CD4-positive, alpha-beta T cell treated with Interferon gamma for 1 hour (primary cell): ENCODE data around the gene PPP2R3B.
A peak's percentile ranks its signal among the peaks of the same experiment; 100 is the strongest.
"Not testable (repeated sequence)": the region's sequence is repeated elsewhere in the genome, so short reads cannot be mapped to it uniquely, and the experiment has no call there.

Source experiments
- DNase-seq: peaks from one replicate; pipeline ENCODE4 v3.0.0-alpha.2; 2020

The PPP2R3B gene

DNA sequence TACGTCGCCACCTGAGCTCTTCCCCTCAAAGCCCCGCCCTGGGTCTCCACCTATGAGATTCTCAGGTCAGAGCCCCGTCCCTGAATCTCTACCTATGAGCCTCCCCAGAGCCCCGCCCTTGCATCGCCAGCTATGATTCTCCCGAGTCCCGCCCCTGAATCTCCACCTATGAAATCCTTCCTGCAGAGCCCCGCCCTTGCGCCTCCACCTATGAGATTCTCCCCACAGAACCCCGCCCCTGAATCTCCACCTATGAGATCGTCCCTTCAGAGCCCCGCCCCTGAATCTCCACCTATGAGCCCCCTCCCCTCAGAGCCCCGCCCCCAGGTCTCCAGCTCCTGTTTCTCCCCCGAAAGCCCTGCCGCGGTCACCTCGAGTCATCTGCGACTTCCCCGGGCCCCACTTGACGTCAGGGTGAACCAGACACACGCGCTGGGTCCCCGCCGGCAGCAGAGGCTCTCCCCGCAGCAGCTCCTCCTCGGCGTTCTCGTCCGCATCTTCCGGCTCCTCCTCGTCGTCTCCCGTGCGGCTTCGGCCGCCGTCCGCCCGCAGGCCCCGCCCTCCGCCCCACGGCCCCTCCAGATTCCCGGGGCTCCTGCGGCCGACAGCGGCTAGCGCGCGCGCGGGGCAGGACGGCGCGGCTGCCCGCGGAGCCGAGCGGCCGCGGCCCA, 68.5 kb downstream of the PPP2R3B start:
- DNase-seq = peak; percentile 99

DNA sequence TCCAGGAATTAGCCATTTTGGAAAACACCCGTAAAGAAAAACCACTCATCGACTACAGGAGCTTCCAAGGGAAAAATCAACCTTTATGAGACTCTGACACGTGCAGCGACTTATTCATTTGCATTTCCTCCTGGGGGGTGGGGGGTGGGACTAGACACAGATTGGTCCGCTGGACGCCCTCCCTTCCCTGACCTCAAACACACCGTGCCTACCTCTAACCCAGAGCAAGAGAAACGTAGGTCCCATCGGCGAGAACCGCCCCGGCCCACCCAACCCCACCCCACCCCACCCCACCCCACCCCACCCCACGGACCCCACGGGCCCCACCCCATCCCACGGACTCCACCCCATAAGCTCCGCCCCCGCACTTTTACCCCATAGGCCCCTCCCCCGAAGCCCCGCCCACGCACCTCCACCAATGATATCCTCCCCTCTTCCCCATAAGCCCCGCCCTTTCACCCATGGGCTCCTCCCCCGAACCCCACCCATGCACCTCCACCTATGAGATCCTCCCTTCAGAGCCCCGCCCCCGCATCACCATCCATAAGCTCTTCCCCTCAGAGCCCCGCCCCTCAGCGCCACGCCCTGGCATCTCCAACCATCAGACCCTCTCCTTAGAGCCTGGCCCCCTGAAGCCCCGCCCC, 69.2 kb downstream of the PPP2R3B start:
- no peak for DNase-seq

DNA sequence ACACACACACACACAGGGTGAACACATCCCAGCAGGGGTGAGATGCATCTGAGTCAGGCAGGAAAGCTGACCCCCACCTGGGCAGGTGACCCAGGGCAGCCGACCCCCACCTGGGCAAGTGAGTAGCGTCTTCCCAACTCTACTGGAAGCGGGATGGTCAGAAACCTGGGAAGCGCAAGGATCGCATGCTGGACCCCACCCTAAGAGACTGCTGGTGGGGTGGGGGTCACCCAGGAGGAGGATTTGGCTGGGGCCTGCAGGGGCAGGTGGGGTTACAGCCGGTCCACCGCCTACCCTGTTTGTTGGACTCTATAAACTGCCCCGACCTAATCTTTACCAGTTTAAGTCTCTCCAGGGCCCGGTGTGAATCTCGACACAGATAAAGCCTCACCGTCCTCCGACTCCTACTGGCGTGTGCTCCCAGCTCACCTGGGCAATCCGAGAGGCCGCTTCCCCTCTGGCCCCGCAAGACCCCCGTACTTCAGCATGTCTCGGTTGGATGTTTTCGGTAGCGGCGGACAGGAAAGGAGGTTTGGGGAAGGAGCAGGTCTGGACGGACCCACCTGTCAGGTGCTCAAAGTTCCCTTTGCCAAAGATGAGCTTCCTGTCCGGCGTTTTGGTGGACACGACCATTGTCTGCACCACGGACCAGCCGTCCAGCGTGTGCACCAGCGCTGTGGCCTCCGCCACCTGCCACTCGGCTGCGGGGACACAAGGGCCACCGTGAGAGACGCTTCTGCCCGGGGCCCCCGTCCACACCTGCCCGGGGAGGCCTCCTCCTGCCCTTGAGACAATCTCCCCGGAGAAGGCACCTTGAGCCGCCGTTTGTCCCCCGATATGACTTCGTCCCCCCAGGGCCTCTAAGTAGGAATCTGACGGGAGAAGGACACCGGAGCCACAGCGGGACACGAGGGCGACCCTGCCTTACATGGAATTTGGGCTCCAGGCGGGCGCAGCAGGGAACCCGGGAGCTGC, 70.1 kb downstream of the PPP2R3B start:
- no peak for DNase-seq

DNA sequence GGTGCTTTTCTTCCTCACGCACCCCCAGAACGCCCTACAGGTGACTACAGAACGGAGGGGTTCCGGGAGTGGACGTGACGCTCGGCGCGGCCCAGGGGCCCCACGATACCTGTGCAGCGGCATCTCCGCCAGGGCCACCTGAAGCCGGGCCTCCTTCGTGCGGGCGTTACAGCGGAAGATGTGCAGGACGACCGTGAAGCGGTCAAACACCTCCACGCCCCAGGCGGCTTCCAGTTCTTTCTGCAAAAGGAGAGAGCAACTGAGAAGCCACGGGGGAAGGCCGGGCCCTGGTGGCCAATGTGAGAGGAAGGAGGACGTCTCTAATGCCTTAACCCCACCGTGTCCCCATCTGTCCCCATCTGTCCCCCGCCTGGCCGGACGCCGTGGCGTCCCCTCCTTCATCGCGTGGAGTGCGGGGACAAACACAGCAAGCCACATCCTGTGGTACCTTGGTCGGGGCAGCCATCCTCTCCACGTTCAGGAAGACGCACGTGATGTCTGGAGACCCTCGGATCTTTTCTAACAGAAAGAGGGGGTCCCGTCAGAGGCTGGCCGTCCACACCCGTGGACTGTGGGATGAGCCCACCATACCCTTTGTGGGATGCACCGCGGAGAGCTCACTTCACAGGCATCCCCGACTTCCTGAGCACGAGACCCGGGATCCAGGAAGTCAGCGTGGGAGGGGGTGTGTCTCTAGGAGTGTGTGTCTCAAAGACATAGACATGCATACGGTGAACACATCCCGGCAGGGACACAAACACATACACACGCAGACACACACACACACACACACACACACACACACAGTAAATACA, 71.7 kb downstream of the PPP2R3B start:
- DNase-seq = no peak

DNA sequence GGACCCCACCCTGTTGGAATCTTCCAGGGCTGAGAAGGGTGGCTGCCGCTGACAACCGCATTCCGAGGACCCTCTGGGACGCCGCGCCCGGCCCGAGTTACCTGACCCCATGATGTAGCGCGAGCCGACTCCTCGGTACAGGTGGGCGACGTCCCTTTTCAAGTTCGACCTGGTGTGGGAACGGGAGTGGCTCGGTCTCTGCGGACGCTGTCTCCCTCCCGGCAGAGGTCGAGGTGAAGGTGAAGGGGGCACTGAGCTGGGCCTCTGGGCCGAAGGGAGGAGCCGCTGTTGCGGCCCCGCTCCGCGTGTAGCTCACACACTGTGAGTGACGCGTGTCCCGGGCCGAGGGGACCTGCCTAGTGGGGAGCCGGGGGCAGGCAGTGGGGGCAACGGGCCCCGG, 72.7 kb downstream of the PPP2R3B start:
- no peak for DNase-seq

DNA sequence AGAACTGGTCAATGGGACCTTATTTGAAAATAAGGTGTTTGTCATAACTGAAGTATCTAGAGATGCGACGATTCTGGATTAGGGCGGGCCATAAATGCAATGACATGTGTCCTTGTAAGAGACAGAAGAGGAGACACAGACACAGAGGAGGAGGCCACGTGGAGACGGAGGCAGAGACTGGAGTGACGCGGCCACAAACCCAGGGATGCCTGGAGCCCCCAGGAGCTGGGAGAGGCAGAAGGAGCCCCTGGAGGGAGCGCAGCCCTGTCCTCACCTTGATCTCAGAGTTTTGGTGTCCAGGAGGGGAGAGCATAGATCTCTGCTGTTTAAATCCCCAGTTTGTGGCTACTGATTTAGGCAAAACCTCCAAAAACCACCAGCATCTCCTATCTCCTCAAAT, 73.2 kb downstream of the PPP2R3B start:
- no peak for DNase-seq

DNA sequence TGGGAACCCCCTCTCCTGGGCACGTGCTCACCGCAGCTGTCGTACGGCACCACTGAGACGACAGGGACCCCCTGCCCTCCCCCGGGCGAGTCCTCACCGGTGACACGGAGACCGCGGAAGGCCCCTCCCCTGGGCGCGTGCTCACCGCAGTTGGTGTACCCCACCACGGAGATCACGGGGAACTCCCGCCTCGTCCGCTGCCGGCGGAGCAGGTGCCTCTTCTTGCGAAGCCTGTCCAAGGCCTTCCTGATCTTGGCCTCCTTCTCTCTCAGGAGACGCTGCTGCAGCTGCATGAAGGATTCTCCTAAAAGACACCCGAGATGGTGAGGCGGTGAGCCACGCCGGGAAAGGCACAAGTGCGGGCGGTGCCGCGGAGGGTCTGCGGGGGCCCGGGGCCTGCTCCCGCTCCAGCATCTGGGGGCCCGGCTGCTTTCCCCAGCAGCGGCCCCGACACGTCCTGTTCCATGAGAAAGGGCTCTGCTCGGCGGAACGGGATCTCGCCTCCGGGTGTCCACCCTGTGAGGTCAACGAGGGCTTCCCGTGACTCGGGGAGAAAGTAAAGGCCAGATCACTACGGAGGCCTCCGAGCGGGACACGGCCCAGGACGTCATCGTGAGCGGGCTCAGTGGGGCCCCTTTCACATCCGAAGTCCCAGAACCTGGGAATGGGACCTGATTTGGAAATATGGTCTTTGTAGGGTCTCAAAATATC, 73.9 kb downstream of the PPP2R3B start:
- DNase-seq = no peak

DNA sequence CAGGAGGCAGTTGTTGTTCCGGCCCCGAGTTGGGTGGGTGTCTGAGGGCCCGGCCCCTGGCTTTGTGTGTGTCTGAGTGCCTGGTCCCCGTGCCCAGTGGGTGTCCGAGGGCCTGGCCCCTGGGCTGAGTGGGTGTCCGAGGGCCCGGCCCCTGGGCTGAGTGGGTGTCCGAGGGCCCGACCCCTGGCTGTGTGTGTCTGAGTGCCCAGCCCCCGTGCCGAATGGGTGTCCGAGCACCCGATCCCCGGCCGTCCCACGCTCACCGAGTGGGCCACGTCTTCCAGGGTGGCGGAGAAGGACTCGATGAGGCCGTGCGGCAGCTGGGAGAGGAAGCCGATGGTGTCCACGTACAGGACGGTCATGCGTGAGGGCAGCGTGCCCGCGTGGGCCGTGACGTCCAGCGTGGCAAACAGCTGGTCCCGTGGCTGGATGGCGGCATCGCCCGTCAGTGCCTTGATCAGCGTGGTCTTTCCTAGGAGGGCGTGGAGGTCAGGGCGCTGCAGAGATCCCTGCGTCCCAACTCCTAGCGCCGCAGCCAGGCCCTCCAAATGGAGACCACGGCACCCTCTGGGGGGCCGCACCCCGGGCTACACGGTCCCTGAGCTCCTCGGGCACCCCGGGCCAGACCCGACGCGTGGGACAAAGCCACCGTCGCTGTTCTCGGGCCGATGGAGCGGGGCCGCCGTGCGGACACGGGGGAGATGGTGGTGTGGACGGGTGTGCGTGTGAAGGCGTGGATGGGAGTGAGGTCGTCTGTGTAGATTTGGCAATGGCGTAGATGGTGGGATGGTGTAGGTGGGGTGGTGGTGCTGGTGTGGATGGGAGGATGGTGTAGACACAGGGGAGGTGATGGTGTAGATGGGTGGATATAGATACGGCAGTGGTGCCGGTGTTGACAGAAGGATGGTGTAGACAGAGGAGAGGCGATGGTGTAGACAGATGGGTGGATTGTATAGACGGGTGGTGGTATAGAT, 75.3 kb downstream of the PPP2R3B start:
- no peak for DNase-seq

DNA sequence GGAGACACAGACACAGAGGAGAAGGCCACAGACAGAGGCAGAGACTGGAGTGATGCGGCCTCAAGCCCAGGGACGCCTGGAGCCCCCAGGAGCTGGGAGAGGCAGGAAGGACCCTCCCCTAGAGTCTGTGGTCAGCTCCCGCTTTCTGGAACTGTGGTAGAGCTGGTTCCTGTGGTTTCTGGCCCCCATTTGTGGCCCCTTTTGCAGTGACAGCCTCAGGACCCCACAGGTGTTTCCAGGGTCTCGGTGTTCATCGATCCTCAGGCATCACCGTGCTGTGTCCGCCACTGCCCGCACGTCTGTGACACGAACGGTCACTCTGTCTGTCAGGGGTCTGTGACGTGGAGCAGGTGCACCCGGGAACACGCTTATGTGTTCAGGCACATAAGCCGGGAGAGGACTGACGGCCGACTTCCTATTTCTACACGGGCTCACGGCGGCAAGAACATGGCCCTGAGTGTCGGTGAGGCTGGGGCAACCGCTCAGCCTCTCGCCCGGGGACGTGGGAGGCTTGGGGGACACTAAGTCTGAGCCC, 76.0 kb downstream of the PPP2R3B start:
- DNase-seq = no peak

DNA sequence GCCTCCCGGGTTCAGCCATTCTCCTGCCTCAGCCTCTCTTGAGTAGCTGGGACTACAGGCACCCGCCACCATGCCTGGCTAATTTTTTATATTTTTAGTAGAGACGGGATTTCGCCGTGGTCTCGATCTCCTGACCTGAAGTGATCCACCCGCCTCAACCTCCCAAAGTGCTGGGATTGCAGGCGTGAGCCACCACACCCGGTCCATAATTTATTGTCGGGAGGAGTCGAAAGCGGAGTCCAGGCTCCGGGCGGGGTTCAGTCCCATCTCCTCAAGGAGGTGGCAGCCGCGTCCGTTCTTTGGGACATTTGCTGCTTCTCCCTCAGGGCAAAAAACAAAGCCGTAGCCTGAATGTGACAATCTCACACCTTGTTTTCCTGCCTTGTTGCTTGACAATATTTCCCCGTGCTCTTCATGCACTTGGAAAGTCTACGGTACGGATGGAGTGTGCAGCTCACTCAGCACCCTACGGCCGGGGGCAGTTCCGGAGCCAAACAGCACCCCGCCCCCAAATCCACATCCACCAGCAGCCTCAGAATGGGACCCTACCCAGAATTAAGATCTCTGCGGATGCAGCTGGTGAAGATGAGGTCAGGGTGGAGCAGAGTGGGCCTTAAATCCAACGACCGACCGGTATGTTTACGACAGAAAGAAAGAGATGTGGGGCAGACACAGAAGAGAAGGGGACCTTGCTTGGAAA, 77.7 kb downstream of the PPP2R3B start:
- DNase-seq = no peak

DNA sequence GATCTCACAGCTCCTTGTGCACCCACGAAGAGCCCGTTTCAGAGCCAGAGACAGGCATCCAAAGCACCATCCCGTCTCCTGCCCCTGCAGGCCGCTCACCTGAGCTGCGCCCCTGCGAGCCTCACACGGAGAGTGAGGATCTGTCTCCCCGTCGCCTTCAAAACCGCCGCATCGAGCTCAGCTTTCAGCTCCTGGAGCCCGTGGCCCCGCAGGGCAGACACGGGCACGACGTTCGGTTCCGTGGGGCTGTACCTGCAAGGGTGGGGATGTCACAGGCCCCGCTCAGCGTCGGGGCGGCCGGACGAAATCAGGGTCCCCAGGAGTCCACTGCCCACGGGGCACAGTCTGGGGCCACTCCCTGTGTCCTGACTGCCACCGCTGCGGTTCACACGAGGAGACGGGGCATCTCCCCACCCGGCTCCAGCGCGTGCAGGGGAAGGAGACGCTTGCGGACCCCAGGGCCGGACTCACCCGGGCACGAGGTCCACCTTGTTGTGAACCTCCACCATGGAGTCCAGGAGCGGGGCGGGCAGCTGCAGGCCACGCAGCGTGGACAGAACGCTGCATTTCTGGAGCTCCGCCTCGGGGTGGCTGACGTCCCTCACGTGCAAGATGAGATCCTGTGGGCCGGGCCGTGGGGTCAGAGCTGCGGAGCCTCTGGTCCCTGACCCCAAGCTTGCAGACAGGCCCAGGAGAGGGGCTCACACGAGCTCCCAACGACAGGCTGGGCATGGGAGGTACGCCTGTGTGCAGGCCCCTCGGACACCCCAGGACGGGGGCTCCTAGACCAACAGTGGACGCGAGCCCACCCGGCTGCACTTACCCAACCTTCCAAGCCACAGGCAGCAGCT, 79.2 kb downstream of the PPP2R3B start:
- no peak for DNase-seq

DNA sequence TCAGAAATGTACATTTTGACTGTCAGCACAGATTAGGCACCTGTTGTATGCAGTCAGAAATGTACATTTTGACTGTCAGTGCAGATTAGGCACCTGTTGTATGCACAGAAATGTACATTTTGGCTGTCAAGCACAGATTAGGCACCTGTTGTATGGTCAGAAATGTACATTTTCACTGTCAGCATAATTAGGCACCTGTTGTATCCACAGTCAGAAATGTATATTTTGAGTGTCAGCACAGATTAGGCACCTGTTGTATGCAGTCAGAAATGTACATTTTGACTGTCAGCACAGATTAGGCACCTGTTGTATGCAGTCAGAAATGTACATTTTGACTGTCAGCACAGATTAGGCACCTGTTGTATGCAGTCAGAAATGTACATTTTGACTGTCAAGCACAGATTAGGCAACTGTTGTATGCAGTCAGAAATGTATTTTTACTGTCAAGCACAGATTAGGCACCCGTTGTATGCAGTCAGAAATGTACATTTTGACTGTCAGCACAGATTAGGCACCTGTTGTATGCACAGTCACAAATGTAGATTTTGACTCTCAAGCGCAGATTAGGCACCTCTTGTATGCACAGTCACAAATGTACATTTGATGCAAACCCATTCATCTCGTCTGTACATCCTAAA, 80.0 kb downstream of the PPP2R3B start:
- DNase-seq = not testable (repeated sequence)

DNA sequence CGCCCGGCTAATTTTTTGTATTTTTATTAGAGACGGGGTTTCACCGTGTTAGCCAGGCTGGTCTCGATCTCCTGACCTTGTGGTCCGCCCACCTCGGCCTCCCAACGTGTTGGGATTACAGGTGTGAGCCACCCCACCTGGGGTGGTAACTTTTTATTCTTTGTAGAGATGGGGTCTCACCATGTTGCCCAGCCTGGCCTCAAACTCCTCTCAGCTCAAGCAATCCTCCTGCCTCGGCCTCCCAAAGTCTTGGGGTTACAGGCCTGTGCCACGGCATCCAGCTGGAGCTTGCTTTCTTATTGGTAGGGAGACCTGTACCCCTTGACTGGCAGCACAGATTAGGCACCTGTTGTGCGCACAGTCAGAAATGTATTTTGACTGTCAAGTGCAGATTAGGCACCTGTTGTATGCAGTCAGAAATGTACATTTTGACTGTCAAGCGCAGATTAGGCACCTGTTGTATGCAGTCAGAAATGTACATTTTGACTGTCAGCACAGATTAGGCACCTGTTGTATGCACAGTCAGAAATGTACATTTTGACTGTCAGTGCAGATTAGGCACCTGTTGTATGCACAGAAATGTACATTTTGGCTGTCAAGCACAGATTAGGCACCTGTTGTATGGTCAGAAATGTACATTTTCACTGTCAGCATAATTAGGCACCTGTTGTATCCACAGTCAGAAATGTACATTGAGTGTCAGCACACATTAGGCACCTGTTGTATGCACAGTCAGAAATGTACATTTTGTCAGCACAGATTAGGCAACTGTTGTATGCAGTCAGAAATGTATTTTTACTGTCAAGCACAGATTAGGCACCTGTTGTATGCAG, 80.7 kb downstream of the PPP2R3B start:
- DNase-seq = not testable (repeated sequence)

DNA sequence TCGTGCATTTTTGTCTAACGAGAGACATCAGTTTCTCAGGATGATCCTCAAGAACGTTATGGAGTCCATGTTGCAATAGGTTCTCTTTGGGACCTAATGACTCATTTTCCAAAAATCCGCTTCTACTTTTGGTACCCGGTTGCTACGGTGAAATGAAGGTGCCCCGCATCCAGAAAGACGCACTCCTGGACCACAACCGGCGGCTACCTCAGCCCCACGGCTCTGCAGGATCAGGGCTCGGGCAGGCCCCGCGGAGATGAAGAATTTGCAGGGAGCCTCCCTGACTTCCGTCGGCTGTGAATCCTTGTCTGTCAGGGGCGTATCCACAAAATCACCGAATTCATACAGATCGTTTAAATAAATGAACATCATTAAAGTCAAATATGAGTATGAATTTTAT, 83.7 kb downstream of the PPP2R3B start:
- DNase-seq = no peak

DNA sequence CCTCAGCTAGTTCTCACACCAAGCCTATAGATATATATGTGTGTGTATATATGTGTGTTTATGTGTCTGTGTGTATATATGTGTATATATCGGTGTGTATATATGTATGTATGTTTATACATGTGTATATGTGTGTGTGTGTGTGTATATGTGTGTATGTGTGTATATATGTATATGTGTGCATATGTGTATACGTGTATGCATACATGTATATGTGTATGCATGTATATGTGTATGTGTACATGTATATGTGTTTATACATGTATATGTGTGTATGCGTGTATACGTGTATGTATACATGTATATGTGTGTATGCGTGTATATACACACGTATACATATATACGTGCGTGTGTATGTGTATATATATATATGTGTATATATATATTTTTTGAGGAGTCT, 86.4 kb downstream of the PPP2R3B start:
- no peak for DNase-seq

DNA sequence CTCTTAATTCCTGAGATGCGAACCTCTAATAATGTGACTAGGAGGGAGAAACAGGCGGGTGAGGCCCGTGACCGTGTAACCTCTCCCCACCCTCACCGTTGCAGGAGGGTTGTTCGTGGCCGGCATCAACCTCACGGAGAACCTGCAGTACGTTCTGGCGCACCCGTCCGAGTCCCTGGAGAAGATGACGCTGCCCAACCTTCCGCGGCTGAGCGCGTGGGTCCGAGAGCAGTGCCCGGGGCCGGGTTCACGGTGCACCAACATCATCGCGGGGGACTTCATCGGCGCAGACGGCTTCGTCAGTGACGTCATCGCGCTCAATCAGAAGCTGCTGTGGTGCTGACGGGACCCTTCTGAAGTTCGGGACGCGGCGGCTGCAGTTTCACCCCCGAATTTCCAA, 87.7 kb downstream of the PPP2R3B start:
- DNase-seq = no peak

DNA sequence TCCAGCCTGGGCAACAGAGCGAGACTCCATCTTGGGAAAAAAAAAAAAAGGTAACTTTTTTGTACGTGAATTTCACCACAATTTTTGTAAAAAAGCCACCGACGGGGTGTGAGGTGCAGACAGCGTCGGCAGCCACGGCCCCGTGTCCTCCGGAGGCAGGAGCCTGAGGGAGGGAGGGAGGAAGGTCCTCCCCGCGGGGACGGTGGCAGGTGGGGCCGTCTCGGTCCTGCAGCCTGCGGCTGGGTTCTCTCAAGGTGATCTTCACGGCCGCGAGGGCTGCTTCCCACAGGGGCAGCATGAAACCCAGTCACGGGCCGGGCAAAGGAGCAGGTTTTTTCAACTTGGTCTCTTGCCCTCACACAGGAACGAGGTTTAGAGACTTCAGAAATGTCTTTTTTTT, 91.6 kb downstream of the PPP2R3B start:
- DNase-seq = no peak
